Activated CD4-positive, CD25-positive, alpha-beta regulatory T cell treated with anti-CD3 and anti-CD28 coated beads, Interleukin-2, amount 50 U/mL, for 16 hours (primary cell): Measurements from ENCODE around the gene OTUB2.

Experiments used
- DNase-seq: peaks from one replicate; pipeline ENCODE4 v3.0.0-alpha.2; 2020; ENCODE audit warnings: low read depth, low spot score

Gene OTUB2

DNA sequence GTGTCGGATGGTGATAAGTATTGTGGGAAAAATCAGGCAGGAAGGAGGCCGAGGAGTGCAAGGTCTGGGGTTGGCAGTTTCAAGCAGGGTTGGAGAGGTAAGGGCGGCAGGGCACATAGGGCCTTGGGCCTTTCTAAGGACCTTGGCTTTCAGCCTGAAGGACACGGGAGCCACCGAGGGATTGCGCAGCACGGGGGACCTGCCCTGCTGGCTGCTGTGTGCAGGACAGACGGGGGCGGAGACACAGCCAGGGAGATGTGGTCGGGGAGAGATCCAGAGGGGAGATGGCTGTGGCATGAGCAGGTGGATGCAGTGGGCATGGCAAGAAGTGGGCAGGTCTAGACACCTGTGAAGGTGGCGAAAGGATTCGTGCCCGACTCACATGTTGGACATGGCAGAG lies 14.7 kb downstream of the OTUB2 start:
- DNase-seq = no peak

DNA sequence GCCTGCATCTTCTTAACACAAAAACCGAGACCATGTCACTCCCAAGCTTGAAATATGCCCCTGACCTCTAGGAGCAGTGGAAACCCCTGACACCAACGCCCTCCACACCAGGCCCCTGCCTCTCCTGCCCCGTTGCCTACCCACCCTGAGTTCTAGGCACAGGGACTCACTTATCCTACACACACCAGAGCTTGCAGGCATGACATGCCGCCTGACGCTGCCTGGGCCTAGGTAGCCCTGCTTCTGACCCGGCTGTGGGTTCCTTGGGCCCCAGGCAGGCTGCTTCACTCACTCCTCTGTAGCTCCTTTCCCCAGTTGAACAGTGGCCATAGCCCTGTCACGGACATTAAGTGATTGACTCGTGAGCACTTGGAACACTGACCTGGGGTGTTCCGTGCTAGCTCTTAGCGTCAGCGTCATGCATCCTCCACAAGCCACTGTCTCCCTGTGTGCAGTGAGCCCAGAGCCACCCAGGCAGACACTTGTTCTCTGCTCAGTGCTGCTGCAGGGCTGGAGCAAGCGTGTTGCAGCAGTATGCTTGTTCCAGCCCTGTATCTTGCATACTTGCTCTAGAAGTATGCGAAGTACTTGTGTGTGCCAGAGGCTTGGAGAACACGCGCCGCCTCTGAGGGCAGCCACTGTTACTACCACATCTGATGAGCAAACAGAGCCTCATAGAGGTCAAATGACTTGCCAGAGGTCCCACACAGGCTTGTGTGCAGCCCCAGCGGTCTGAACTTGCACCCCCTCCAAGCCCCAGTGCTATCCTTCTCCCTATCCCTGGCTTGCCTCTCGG lies 15.6 kb downstream of the OTUB2 start:
- no peak for DNase-seq

DNA sequence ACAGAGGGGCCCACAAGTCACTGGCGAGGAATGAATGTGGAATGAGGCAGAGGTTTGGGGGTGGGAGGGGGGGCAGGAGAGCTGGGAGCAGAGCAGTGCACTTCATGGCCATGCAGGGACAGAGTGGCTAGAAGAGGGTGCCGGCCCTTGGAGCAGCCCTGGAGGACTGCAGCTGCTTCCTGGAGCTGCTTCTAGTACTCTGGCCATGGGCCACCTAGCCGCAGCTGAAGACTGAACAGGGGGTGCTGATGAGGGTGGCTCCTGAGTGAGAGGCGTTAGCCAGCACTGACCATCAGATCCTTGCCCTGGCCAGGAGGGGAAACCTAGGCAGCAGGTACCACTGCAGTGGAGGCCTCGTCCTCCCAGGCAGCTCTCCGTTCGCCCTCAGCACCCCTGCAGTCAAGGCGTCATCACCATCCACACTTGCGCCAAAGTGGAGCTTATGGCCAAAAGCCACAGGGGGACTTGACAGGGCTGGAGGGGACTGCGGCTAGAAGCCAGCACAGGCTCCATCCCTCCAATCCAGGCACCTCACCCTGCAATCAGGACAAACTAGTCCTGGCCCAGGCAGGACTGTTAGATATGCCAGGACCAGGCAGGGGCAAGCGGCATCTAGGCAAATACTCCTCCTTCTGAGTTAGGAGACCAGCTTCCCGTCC lies 16.4 kb downstream of the OTUB2 start:
- DNase-seq = no peak

DNA sequence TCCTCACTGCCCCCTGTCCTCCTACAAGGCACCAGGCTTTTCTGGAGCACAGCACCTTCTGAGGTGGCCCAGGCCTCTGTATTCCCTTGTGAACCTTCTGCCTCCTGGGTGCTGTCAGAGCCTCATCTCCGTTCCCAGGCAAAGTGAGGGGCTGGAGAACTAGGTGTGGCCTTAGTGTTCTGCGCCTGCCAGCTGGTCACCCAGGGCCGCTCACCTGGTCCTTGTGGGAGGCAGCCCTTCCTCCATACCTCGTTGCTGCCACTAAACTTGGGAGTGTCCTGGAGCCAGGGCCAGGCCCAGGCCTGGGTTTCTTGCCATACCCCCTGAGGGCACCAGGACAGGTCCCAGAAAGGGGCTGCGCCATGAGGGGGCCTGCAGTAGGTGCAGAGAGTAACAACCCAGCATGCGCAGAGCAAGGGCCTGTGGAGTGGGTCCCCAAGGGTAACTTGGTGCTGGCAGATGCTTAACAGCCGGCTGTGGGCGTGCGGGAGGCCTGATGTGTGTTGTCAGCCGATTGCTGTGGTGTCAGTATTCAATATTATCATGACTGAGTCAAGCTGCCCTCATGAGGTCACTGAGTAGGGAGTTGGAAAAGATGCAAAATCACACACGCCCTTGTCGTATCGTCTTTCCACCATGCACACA lies 17.1 kb downstream of the OTUB2 start:
- DNase-seq = no peak

DNA sequence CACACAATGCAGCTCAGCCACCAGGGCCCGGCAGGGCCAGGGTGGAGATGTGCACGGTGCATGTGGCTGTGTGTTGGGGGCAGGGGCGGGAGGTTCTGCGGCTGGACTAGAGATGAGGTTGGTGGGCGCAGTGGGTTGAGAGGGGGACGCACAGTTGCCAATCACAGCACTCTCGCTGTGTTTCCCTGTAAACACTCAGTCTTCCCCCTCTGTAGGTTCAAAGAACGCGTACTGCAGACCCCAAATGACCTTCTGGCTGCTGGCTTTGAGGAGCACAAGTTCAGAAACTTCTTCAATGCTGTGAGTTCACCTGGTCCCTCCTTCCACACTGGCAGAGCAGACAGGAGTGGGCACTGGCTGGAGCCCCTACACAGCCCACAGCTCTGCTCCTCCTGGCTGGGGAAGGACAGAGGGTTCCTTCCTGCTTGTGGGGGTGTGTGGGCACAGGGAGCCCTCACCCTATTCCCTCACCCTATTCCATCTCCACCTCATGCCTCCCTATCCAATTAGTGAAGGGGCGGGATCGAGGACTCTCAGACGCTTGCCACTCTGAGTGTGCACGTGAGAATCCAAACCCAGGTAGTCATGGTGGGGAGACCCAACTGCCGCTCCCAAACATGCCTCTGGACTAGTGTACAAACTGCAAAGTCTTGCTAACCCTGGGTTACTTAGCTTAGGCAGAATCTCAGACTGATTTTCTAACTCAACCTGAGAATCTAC lies 17.8 kb downstream of the OTUB2 start:
- no peak for DNase-seq

DNA sequence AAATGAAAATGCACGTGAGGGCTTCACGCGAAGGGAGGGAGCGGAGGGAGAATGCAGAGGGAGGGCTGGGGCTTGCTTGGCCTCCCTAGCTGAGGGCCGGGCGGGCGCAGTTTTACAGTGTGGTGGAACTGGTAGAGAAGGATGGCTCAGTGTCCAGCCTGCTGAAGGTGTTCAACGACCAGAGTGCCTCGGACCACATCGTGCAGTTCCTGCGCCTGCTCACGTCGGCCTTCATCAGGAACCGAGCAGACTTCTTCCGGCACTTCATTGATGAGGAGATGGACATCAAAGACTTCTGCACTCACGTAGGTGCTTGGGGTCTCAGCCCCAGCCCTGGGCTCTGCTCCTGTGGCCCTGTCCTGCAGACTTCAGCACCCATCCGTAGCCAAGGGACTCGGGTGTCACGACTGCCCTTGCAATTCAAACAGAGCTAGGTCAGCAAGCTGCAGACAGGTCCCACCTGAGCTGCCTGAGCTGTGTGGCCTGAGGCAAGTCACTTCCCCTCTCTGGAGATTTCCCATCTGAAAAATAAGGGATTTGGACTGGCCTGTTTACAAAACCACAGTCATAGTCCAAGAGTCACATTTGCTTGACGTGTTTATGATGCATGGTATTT lies 18.4 kb downstream of the OTUB2 start:
- no peak for DNase-seq

DNA sequence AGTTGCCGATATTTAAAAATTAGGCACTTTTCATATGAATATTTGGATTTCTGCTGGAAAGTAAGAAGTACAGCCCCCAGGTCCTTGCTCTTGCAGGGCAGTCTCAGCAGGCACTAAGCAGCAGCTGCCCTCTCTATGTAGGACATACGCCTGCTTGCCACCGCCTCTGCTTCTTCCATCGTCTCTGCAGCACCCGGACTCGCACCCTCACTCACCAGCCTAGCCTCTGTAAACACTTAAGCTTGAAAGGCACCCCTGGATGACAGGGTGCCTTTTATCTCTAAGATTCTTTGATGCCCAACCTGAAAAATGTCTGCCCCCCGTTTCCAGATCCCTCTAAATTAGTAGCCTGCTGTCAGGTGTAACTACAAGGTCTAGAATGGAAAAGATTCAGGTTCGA lies 19.0 kb downstream of the OTUB2 start:
- DNase-seq = no peak

DNA sequence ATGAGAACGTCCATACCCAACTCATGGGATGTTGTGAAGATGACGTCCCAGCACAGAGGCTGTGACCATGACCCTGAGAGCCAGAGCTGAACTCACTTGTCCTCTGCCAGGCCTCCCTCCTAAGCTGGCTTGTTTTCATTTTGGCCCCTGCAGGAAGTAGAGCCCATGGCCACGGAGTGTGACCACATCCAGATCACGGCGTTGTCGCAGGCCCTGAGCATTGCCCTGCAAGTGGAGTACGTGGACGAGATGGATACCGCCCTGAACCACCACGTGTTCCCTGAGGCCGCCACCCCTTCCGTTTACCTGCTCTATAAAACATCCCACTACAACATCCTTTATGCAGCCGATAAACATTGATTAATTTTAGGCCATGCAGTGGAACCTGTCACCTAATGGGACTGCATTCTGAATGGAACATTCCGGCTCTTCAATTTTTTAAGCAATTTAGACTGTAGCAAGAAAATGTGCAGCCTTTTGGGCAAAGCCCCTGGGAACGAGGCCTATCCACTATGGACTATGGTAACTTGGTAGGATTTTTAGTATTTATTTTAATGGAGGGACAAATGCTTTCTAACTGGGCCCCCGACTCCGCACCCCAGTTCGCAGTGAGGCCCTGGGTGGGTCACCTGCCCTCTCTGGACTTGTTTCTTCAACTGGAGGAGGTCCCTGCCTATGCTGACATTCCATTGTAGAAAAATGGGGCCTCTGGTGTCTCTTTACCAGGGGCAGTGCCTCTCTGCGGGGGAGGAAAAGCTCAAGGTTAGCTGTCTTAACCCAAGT lies 19.6 kb downstream of the OTUB2 start:
- DNase-seq = no peak

DNA sequence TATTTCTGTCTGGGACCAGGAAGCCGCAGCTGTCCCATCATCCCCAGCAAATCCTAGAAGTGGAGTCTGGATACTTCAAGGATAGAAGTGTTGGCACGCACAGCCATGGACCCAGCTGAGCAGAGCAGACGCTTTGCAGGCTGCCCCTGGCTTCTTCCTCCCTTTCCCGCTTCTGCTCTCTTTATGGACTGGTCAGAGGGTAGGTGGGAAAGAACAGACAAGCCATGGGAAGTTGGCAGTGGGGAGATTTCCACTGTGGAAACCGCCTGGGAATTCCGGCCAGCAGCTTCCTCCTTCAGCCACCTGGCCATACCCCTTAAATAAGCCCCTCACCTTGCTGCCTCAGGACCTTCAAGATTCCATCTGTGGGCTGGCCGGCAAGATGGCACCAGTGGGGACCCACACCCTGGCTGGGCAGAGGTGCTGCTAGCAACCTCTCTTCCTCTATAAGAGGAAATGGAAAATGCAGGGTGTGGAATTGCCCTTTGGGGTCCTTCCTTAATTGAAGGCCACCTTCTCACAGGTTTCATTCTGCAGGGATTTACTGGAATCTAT lies 20.6 kb downstream of the OTUB2 start:
- no peak for DNase-seq

DNA sequence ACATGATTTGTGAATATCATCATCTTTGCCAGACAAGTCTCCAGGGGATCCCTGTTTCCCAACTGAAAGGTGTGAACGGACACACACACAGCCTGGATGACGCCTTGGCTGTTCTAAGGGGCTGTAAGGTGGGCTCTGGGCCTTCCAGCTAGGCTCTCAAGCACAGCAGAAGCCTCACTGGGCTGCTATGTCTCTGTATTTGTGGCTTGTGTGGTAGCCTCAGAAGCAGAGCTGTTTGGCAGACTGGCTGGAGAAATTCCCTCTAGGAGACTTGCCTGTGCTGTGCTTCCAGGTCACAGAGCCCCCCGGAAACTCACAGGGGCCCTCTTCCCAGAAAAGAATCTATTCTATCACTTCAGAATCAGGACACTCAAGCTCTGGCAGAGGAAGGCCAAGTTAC lies 21.4 kb downstream of the OTUB2 start:
- DNase-seq = no peak

DNA sequence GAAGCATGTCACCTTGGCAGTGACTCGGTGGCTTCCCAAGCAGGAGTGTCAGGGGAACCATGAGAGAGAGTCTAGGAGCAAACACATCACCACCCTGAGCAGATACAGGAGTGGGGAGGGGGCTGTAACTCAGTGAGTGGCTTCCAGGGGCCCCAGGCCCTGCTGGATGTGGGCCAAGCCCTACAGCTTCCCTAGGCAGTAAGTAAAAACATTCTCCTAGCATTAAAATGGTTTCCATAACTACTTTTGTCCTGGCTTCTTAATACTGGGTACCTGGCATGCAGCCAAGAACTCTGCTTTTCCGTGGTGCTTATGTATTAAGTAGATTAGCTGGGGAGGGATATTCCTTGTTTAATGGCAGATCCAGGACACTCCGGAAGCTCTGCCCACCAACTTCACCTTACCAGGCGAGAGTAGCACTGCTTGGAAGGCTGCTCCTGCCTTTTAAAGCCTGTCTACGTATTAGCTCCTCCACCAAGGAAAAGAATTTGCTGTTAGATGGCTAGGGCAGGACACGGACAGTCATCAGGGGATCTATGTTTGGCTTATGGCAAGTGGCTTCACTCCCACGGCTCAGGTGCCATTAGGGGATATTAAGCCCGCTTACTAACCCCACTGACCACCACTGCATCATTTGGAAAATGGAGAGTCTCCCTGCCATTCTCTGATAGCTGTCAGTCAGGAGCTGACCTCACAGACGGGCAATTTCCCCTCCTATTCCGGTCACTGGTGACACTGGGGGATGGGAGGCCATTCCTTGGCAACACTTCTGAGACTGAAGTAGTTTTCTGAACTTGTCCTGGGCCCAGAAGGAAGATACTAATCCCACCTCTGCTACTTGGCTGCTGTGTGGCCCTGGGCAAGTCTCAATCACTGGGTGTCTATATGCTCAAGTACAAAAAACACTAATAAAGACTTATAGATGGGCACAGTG lies 22.8 kb downstream of the OTUB2 start:
- DNase-seq = no peak

DNA sequence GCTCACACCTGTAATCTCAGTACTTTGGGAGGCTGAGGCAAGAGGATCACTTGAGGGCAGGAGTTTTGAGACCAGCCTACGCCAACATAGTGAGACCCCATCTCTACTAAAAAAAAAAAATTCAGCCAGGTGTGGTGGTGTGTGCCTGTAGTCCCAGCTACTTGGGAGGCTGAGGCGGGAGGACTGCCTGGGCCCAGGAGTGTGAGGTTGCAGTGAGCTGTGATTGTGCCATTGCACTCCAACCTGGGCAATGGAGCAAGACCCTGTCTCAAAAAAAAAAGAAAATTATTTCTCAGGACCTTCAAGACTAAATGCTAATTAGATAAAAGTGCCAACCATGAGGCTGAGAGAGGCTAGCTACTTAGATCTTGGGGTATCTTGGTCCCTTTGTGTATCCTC lies 23.5 kb downstream of the OTUB2 start:
- DNase-seq = no peak

DNA sequence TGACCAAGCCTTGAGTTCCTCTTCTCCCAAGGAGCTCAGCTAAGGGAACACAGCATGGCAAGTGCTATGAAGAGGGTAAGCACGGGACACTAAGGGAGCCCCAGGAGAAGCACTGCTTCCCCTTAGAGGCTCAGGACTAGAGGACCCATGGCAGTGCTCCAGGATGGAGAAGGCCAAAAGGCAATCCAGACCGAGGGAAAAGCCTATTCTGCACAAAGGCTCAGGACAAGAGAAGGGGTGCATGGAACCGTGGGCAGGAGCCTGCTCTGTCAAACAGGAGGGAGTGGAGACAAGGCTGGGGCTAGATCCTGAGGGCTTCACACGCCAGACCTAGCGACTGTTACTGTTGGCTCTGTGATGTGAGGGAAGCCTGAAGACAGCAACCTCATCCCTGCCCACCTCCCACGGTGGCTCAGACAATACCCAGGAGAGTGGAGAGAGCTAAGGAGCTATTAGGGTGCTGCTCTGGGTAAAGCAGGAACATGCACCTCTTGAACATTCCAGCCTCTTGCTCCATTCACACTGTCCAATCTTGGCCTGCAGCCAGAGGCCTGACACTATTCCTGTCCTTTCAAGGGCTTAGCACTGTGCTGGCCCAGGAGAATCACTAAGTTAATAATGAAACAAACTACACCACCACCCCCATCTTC lies 24.2 kb downstream of the OTUB2 start:
- DNase-seq = no peak

DNA sequence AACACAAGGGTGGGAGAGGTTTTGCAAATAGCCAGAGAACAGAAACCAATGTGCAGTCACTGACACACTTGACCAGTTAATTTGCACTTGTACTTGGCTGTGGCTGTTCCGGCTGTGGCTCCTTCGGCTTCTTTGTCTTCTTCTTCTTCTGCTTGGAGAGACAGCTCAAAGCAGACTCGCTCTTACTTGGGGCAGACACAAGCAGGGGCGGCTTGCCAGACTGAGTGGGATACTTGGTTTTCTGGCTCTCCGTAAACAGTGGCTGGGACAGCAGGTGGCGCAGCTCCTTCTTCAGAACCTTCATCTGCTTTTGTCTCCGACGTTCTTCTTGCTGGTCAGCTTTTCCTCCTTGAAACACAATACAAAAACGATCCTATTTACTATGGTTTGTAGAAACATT lies 25.0 kb downstream of the OTUB2 start:
- no peak for DNase-seq

DNA sequence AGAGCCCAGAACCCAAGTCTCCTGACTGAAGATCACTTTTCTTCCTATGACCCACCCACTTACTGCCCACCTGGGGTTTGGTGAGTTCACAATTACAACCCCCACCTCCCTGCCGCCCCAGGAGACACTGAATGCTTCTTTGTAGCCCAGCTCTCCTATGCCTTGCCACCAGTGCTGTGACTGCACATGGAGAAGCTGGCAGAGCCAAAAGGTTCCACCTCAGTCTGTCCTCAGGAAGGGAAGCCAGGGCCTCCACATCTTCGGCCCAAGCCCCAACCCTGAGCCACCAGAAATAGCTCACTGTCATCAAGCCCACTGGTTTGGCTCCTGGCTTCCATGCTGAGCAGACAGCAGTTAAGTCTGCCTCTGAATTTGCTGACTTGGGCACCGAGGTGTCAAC lies 25.6 kb downstream of the OTUB2 start:
- DNase-seq = no peak

DNA sequence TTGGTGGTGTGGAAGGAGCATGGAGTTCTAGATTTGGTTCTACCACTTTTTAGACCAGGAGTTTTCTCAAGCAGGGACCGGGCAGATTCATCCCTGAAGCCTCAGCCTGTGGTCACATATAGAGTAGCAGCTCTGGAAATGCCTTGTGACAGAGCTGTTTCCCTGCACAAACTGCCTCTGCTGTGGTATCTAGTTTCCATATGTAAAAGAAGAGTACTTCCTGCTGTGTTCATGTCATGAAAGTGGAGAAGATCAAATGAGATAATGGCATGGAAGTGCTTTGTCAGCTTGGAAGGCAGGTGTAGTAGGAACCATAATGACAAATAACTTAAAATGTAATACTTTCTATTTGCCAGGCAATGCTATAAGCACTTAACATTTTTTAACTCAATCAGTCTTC lies 26.1 kb downstream of the OTUB2 start:
- no peak for DNase-seq

DNA sequence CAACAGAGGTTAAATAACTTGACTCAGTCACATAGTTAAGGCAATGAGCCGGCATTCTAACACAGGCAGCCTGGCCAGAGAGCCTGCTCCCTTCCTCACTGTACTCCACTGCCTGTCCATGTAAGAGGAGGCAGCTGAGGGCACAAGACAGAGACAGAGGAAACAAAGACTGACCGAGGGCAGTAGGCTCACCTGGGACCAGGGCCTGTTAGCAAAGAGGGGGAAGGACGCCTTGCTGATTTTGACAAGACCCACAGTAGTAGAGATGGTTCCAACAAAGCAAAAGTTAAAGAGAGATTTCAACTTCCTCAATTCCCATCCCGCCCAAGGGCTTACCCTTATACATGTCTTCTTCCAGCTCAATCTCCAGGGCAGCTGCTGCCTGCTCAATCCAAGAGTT lies 26.5 kb downstream of the OTUB2 start:
- DNase-seq = no peak

DNA sequence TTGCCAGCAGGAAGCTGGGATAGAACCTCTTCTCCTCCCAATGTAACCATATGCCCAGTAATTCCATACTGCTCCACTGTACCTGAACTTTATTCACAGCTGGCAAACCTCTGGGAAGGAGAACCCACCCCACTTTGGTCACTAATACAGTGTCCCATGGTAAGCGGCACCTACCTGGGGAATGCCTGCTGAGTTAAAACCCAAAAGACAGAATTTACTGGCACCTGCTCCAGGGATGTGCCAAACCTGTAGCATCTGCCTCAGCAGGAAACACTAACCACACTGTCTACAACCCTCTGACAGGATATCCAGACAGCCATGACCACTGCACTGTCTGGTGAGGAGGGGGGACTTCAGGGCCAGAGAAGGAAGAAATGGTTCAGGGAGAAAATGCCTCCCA lies 28.3 kb downstream of the OTUB2 start:
- DNase-seq = no peak

DNA sequence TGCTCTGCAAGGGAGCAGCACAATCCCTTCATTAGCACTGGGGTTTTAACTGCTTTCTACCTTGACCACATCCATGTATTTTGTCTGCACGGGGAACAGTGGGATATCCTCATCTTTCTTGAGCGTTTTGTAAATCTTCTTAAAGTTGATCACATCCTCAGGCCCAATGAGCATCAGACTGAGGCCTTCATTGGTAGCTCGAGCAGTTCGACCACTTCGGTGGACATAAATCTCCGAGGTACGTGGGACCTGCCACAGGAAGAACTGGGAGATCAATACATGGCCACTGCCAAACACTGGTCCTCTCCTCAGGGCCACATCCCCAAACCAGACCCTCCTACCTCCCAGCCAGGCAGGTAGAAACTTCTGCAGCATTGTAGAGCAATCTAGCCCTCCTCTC lies 28.8 kb downstream of the OTUB2 start:
- DNase-seq = no peak
